ENCODE measurements around the gene XRCC4. TPM values are rescaled to one million over a fixed set of nuclear protein-coding genes. Genes with fewer than 3 reads are reported as not detected.
"Not testable (repeated sequence)": the region's sequence is repeated elsewhere in the genome, so short reads cannot be mapped to it uniquely, and the experiment has no call there.

The XRCC4 gene
- total RNA-seq, 1 donor from 2014 or later: 10.0 TPM

- no peak for DNase-seq (ENCODE audit: extremely low read depth, low read depth, low spot score)
Observed at GRCh38 chr5:83253720-83254119, 176.4 kb downstream of the XRCC4 start.

GRCh38 chr5:83255268-83255667 is 177.9 kb downstream of the XRCC4 start:
- no peak for DNase-seq (ENCODE audit: extremely low read depth, low read depth, low spot score)

GRCh38 chr5:83256091-83256780 is 178.9 kb downstream of the XRCC4 start:
- no peak for DNase-seq (ENCODE audit: extremely low read depth, low read depth, low spot score)

- DNase-seq (ENCODE audit: extremely low read depth, low read depth, low spot score): not testable (repeated sequence)
Observed at GRCh38 chr5:83257684-83258083, 180.3 kb downstream of the XRCC4 start.

- peak; percentile 4 for DNase-seq (ENCODE audit: extremely low read depth, low read depth, low spot score)
Observed at GRCh38 chr5:83265318-83265717, 188.0 kb downstream of the XRCC4 start.

- DNase-seq (ENCODE audit: extremely low read depth, low read depth, low spot score): no peak
Observed at GRCh38 chr5:83270311-83270710, 193.0 kb downstream of the XRCC4 start.

GRCh38 chr5:83277154-83277553 is 199.8 kb downstream of the XRCC4 start:
- DNase-seq (ENCODE audit: extremely low read depth, low read depth, low spot score): no peak

GRCh38 chr5:83277953-83278352 is 200.6 kb downstream of the XRCC4 start:
- no peak for DNase-seq (ENCODE audit: extremely low read depth, low read depth, low spot score)

- no peak for DNase-seq (ENCODE audit: extremely low read depth, low read depth, low spot score)
Observed at GRCh38 chr5:83281176-83281575, 203.8 kb downstream of the XRCC4 start.

GRCh38 chr5:83281658-83282057 is 204.3 kb downstream of the XRCC4 start:
- no peak for DNase-seq (ENCODE audit: extremely low read depth, low read depth, low spot score)

- no peak for DNase-seq (ENCODE audit: extremely low read depth, low read depth, low spot score)
Observed at GRCh38 chr5:83283761-83284160, 206.4 kb downstream of the XRCC4 start.

- DNase-seq (ENCODE audit: extremely low read depth, low read depth, low spot score): no peak
Observed at GRCh38 chr5:83285661-83286398, 208.5 kb downstream of the XRCC4 start.

GRCh38 chr5:83294246-83294645 is 216.9 kb downstream of the XRCC4 start:
- no peak for DNase-seq (ENCODE audit: extremely low read depth, low read depth, low spot score)

GRCh38 chr5:83299353-83299752 is 222.0 kb downstream of the XRCC4 start:
- no peak for DNase-seq (ENCODE audit: extremely low read depth, low read depth, low spot score)

- DNase-seq (ENCODE audit: extremely low read depth, low read depth, low spot score): no peak
Observed at GRCh38 chr5:83306572-83307241, 229.4 kb downstream of the XRCC4 start.

GRCh38 chr5:83312663-83313062 is 235.3 kb downstream of the XRCC4 start:
- no peak for DNase-seq (ENCODE audit: extremely low read depth, low read depth, low spot score)

- DNase-seq (ENCODE audit: extremely low read depth, low read depth, low spot score): no peak
Observed at GRCh38 chr5:83313436-83313835, 236.1 kb downstream of the XRCC4 start.

GRCh38 chr5:83321483-83322055 is 244.2 kb downstream of the XRCC4 start:
- no peak for DNase-seq (ENCODE audit: extremely low read depth, low read depth, low spot score)

- DNase-seq (ENCODE audit: extremely low read depth, low read depth, low spot score): no peak
Observed at GRCh38 chr5:83322273-83322924, 245.1 kb downstream of the XRCC4 start.

- DNase-seq (ENCODE audit: extremely low read depth, low read depth, low spot score): no peak
Observed at GRCh38 chr5:83323557-83324180, 246.3 kb downstream of the XRCC4 start.
